MM.1S (cell line): Measurements from ENCODE around the gene SLC25A26.

Source experiments
- CTCF ChIP-seq: fragments of 300-600 bp; sonication (generic); IDR thresholded peaks from 2 replicates; pipeline ENCODE4 v1.5.1; 2016; ENCODE audit warnings: antibody characterized with exemption, low read length, mixed read lengths
- EZH2 ChIP-seq: fragments of 300-600 bp; sonication (generic); optimal IDR thresholded peaks from 2 replicates; pipeline ENCODE3; 2017; ENCODE audit warnings: low read depth, mild to moderate bottlenecking, antibody characterized with exemption, low read length, mixed read lengths
- EZH2phosphoT487 ChIP-seq: fragments of 300-600 bp; sonication (generic); IDR thresholded peaks from 2 replicates; pipeline ENCODE4 v1.6.1; 2018; ENCODE audit warnings: antibody characterized with exemption, low read length

GRCh38 chr3:66406831-66407610 is 186.2 kb downstream of the SLC25A26 start:
- TF ChIP-seq CTCF, result no peak
- no peak for TF ChIP-seq EZH2phosphoT487
- TF ChIP-seq EZH2, result no peak
